ENCODE data around the gene ANKRD23.

DNA sequence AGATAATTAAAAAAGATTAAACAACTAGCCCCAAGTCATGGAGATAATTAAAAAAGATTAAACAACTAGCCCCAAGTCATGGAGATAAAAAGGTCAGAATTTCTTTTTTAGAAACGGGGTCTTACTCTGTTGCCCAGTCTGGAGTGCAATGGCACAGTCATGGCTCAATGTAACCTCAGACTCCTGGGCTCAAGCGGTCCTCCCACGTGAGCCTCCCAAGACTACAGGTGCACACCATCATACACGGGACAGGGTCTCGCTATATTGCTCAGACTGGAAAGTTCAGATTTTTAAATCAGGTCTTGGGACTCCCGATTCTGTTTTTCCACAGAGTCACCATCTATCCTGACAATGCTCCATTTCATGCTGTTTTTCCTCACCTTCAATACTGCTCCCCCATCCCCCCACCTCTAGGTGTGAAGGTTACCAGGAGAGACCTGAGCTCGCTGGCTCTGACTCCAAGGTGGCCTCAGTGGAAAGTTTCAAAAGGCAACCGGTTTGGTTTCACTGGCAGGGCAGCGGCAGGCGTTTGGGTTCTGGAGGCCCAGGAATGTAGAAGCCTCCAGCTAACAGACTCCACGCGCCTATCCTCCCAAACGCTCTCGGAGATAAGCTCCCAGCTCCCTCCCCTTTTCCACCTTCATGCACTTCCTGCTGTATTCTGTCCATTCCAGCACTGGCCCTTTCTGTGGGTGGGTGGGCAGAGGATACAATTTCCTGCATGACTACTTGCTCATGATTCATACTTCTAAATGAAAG is 28.9 kb upstream of the ANKRD23 start:
- no peak for TF ChIP-seq EP300 (IDR thresholded peaks at IDR 0.05)
- TF ChIP-seq, protein P1, sequence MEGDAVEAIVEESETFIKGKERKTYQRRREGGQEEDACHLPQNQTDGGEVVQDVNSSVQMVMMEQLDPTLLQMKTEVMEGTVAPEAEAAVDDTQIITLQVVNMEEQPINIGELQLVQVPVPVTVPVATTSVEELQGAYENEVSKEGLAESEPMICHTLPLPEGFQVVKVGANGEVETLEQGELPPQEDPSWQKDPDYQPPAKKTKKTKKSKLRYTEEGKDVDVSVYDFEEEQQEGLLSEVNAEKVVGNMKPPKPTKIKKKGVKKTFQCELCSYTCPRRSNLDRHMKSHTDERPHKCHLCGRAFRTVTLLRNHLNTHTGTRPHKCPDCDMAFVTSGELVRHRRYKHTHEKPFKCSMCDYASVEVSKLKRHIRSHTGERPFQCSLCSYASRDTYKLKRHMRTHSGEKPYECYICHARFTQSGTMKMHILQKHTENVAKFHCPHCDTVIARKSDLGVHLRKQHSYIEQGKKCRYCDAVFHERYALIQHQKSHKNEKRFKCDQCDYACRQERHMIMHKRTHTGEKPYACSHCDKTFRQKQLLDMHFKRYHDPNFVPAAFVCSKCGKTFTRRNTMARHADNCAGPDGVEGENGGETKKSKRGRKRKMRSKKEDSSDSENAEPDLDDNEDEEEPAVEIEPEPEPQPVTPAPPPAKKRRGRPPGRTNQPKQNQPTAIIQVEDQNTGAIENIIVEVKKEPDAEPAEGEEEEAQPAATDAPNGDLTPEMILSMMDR (IDR thresholded peaks at IDR 0.05): no peak

Data from sigmoid colon (tissue), 4 donors.